Raji (cell line): ENCODE data around the gene DUSP9.

ENCODE experiments used
- POLR2A ChIP-seq: IDR thresholded peaks from 2 replicates; pipeline ENCODE4 v1.6.1; 2011; ENCODE audit warnings: low read depth, low read length, control low read depth; ENCODE audit not compliant: insufficient read depth

Gene DUSP9, protein sequence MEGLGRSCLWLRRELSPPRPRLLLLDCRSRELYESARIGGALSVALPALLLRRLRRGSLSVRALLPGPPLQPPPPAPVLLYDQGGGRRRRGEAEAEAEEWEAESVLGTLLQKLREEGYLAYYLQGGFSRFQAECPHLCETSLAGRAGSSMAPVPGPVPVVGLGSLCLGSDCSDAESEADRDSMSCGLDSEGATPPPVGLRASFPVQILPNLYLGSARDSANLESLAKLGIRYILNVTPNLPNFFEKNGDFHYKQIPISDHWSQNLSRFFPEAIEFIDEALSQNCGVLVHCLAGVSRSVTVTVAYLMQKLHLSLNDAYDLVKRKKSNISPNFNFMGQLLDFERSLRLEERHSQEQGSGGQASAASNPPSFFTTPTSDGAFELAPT

DNA sequence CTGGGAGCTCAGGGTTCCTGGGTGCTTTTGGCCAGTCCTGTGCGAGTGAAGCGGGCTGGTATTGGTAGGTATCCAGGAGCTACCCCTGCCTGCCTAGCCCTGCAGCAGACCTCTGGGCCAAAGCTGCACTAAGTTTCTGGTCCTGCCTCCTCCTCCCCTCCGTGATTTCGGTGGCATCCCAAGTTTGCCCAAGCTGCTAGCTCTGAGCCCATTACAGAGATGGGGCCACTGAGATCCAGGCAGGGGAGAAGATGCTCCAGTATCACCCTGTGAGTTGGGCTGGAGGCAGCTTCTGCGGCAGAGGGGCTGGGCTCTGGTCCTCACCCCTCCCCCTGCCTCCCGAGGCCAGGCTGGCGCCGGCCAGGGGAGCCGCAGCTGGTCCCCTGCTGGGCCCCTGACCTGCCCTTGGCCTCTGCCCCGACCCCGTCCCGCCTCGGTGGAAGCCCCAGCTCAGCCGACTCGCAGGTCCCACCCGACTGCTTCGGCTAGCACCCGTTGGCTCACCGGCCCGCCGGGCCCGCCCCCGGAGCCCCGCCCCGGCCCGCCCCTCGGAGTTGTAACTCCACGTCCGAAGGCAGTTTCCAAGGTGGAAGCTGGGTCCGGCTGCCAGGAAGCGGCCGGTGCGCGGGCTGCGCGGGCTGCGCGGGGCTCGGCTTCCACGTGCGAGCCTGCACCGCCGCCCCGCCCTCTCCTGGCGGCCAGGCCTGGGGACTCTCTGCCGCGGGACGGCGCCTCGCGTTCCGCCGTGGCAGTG, at the start of gene DUSP9:
Gene DUSP9 (plus strand): TSS at position 584 of the 754 bp plus-strand sequence. CDS start 751 bp downstream, outside the sequence.
- no peak for TF ChIP-seq POLR2A

DNA sequence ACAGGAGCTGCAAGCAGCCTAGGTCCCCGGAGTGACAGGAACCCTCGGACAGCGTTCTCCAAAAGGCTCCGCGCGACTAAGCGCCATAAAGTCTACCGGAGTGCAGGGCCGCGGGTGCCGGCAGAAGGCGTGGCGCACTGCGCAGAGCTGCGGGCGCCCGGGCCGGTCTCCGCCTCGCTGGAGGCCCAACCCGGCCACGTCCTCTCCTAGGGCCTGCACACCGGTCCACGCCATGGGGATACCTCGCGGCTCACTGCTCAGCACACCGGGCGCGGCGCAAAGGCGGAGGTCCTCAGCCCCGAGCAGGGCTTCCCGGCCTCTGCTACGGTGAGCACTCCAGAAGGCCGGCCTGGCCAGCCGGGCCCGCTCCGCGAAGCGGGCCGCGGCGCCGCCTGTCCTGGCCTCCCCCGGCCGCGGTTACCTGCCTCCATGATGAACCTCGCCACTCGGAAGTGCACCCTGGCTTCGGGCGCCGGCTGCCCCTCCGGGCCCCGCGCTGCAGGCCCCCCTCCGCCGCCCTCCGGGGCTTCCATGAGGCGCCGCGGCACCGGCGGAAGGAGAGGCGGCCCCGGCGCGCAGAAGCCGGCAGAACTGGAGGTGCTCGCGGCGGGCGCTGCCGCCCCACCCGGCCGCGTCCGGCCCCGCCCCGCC, 48.3 kb upstream of the DUSP9 start, which contains the start of gene CCNQ:
Gene CCNQ (minus strand): TSS at position 599 of the 651 bp plus-strand sequence. CDS start 66 bp downstream, at position 533.
- TF ChIP-seq POLR2A: no peak; the same call in 1 of the 2 replicates

DNA sequence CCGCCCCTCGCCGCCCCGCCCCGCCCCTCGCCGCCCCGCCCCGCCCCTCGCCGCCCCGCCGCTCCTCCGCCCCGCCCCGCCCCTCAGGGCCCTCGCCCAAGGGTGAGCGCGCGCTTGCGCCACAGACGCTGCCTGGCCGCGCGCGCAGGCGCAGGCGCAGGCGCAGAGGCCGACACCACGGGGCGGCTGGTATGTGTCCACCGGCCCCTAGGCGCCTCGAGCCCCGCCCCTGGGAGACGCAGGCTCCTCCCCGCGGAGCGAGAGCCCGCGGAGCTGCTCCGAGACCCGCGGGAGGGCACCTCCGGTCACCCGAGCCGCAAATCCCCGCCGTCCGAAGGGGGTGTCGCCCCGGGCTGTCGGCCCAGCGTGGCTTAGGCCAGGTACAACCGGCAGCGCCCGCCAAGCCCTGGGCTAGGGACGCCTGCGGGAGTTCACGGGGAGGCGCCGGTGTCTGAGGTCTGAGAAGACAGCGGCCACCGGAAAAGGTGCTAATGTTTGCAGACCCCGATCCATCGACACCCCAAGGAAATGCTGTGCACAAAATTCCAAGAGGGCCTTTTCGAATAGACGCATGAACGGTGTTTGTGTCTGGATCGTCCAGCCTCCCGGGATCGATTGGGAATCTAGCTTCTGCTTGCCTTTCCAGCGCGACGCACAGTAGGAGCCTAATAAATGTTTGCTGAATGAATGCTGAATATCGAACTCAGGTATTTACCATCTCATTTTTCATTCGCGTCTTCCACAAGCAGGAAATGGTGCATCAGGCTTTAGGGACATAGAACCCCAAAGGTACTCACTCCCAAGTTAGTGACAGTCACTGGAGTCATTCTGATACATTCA, 47.6 kb upstream of the DUSP9 start:
- TF ChIP-seq POLR2A: peak; percentile 25

DNA sequence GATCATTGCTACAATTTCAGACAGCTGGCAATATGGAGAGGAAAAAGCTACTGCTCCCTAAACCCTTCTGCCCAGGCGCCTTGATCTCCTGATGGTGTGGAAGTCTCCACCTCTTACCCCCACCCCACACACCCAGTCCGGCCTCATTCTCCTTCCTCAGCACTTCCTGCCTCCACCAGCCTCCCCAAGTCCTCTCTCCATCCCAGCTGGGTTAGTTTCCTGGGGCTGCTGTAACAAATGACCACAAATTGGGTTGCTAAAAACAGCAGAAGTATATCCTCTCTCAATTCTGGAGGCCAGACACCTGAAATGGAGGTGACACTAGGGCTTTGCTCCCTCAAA, 47.0 kb upstream of the DUSP9 start:
- no peak for TF ChIP-seq POLR2A

DNA sequence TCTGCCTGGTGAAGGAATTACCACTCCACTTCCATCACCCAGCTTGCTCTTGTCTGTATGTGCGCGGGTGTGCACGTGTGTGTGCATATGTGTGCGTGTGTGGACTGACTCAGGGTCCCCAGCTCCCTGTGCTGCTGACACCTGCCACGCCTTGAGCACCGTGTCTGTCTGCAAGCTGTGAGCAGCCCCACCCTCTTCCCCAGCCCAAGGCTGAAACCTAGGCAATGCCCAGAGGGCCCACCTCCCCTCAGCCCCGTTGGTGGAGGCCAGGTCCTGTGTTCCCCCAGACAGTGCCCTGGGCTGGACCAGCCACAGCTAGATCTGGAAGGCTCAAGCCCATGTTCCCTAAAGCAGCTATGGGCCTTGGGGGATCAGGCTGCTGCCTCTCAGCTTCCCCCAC, 46.1 kb upstream of the DUSP9 start:
- TF ChIP-seq POLR2A: no peak

DNA sequence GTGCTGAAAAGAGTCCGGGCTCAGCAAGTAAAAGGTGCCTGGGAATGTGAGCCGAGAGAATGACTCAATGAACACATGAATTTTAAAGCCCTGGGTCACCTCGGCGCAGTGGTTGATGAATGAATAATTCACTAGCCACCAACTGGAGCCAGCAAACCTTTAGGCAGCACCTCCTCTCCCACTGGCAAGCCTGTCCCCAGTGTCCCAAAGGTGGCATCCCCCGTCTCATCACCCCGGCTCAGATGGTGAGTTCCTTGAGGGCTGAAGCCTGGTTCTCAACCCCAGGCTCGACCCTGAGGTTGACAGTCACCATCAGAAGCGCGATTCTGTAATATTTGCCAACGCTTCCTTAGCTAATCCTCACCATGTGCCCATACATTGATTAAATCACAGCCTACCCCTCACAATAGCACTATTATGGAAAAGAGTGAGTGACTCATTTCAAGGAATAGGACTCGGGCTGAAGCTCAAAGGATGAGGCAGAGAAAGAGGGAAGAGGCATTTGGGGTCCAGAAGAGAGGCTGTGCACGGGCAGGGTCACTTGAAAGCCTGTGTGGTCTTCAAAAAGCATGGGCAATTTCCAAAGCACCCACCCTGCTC, 45.4 kb upstream of the DUSP9 start:
- no peak for TF ChIP-seq POLR2A

DNA sequence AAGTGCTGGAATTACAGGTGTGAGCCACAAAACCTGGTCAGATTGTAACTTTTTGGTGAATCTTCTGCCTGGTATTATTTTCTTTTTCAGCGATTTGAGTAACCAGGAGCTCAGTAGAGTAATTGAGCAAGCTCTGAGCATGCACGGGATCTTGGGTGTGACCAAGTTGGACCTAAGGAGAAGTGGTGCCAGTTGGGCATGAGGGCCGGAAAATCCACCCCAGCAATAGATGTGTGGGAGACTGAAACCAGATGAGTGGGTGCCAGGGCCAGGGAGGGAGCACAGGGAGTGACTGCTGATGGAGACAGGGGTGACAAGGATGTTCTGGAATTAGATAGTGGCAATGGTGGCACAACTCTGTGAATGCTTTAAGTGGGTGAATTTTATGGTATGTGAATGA, 44.4 kb upstream of the DUSP9 start:
- TF ChIP-seq POLR2A: no peak

DNA sequence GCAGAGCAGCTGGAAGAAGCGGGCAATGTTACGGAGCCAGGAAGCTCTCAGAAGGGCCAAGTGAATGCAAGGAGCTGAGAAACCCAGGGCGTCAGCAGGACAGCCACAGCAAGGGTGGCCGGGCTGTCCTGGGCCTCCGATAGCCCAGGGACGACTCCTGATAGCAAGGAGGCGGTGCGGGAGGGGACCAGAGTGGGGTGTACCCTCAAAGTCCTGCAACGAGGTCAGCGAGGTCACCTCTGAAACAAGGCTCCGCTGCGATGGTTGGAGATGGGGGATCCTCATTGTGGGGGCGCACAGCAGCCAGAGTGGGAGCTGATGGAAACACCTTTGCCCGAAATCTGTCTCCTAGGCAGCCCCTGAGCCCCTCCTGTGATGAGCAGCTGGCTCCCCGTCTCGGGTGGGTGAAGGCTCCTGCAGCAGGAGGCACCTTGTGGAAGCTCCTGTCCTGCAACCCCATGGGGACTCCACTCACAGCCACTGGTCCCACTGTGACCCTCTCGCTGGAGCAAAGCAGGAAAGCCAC, 43.8 kb upstream of the DUSP9 start:
- TF ChIP-seq POLR2A: no peak

DNA sequence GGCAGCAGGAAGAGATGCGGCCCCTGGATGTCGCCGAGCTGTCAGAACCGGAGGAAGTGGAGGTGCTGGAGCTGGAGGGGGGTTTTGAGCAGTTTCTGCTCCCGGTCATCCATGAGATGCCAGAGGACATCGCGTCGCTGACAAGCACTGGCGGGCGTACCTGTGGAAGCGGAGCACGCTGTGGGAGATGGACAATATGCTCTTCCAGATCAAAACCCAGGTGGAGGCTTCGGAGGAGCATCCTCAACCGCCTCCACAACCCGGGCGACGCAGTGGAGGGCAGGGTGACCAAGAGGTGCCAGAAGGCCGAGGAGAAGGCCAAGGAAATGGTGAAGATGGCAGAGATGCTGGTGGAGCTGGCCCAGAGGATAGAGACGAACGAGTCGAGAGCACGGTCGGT, 40.5 kb upstream of the DUSP9 start:
- no peak for TF ChIP-seq POLR2A

DNA sequence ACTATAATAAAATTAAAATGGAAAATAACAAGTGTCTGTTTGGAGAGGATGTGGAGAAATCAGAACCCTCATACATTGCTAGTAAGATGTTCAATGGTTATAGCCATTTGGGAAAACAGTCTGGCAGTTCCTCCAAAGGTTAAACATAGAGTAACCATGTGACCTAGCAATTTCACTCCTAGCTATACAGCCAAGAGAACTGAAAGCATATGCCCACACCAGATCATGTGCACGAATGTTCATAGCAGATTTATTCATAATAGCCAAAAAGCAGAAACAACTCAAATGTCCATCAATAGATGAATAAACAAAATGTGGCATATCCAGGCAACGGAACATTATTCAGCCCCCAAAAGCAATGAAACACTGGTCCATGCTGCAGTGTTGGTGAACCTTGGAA, 38.6 kb upstream of the DUSP9 start:
- TF ChIP-seq POLR2A: no peak

DNA sequence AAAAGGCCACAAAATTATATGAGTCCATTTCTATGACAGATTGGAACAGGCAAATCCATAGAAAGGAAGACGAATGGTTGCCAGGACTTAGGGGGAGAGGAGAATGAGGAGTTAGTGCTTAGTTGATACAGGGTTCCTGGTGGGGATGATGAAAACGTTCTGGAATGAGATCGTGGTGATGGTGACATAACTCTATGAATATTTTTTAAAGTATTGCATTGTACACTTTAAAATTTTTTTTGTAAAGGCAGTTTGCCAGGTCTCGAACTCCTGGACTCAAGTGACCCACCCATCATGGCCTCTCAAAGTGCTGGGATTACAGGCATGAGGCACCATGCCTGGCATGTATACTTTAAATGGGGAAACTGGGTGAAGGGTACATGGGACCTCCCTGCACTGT, 38.2 kb upstream of the DUSP9 start:
- no peak for TF ChIP-seq POLR2A

DNA sequence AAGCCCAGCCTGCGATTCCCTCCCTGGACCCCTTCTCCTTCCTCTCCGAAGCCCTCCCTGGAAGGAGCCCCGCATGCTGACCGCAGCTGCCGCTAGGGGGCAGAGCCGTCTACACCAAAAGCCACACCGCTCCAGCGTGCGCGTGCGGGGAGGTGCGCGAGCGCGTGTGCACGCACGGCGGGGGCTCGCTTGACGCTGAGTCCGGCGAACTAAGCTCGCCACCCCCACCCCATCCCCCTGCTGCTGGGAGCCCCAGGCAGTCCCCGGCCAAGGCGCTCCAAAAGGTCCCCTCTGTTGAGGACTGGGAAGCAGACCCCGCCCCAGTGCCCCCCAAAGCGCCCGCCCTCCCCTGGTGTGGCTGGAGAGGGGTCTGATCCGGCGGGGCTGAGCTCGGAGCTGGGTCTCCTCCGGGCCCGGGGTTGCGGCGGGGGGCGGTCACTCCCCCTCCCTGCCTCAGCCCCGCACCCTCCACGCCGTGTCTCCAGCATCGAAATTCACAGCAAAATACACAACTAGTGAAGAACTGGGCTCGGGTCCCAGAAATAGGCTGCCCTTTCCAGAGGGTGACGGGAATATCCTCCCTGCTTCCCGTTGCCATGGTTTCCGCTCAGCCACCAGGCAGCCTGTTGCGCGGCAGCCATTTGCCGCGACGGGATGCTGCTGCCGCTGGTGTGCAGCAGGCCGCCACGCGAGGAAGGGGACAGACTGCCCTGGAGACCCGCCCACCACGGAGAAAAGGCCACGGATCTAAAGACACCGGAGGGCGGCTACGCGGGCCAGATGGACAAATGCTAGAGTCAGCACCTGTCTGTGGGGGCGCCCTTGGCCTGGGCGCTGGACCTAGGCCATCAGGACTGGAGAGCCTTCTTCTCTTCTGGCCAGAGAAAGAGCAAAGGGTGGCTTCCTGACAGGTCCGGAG, 36.8 kb upstream of the DUSP9 start:
- no peak for TF ChIP-seq POLR2A

DNA sequence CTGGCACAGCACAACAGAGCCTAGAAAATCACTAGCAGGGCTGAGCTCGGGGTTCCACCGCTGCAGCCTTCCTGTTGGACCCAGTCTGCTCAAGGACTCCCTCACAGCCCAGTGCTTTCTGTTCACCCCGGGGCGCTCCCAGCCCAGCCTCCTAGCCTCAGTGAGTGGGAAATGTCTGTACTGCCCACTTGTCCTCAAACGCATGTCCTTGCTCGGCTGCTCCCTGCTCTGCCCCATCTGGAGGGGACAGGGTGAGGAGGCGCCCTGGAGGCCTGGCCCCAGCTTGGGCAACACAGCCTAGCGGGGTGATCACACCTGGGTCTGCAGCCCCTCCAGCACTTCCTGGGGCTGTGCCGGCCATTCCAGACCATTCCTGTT, 36.2 kb upstream of the DUSP9 start:
- no peak for TF ChIP-seq POLR2A
